Mesothelial cell of epicardium (in vitro differentiated cells): ENCODE data around the gene SPDEF. TPM values are rescaled to one million over a fixed set of nuclear protein-coding genes. Genes with fewer than 3 reads are reported as not detected.

Source experiments
- DNase-seq, 2 experiments: peaks; one replicate each; pipeline ENCODE4 v3.0.0; 2021; ENCODE audit warnings: low spot score in 2 of 2; ENCODE audit not compliant: unreplicated experiment in 2 of 2
- H3K27ac Mint-ChIP-seq: 2 replicates; pipeline ENCODE4 v1.8.0; 2021; ENCODE audit warnings: mixed read lengths
- H3K27me3 Mint-ChIP-seq: 2 replicates; pipeline ENCODE4 v1.8.0; 2021; ENCODE audit warnings: low read depth, mixed read lengths
- H3K36me3 Mint-ChIP-seq: 2 replicates; pipeline ENCODE4 v1.8.0; 2021; ENCODE audit warnings: mixed read lengths
- H3K4me1 Mint-ChIP-seq: 2 replicates; pipeline ENCODE4 v1.8.0; 2021; ENCODE audit warnings: mixed read lengths
- H3K4me3 Mint-ChIP-seq: 2 replicates; pipeline ENCODE4 v1.8.0; 2021; ENCODE audit warnings: mild to moderate bottlenecking, moderate library complexity, mixed read lengths
- H3K9me3 Mint-ChIP-seq: 2 replicates; pipeline ENCODE4 v1.8.0; 2021; ENCODE audit warnings: mixed read lengths
- CTCF ChIP-seq: fragments of 200-600 bp; sonication (generic); IDR thresholded peaks from one replicate; pipeline ENCODE4 v1.5.0; 2021; ENCODE audit warnings: antibody characterized with exemption; ENCODE audit not compliant: unreplicated experiment
- total RNA-seq: library from RNA; stranded (reverse); gene quantifications from 3 replicates; pipeline ENCODE4 v1.2.1, GENCODE V29; 2021

SPDEF gene
- total RNA-seq, 1 donor from 2014 or later: 0.34 TPM

GRCh38 chr6:34493344-34493743, 62.8 kb downstream of the SPDEF start:
- no peak for DNase-seq
- no peak for TF ChIP-seq CTCF

DNA sequence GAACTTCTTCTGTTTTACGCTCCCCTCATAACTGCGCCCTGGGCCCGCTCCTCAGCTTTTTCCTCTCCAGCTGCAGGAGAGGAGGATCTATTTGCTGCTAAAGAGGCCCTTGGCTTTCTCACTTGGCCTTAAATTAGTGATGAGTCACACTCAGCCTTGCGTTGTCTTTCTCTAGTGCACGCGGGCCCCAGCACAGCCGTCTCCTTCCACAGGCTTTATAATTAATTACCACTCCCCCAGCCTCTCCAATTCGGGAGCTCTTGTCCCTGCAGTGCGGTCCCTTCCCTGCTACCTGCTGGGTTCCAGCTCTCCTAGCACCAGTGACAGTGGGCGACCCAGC, 65.1 kb downstream of the SPDEF start:
- Mint-ChIP-seq H3K4me3 (no peak overlapping the region), H3K27me3 (no peaks in the 10 kb centered on the region), H3K9me3 (no peaks in the 10 kb centered on the region), H3K4me1 (peaks cover 8% of the 10 kb centered on the region), H3K27ac (peak overlapping the region; percentile 44), H3K36me3 (no peaks in the 10 kb centered on the region)
- TF ChIP-seq CTCF: no peak
- DNase-seq: no peak

More at GRCh38 chr6:34493344-34493743, 62.8 kb downstream of the SPDEF start:
- Mint-ChIP-seq H3K4me3 (no peak overlapping the region), H3K27ac (no peak overlapping the region), H3K36me3 (no peaks in the 10 kb centered on the region), H3K27me3 (no peaks in the 10 kb centered on the region), H3K4me1 (peaks cover 8% of the 10 kb centered on the region), H3K9me3 (no peaks in the 10 kb centered on the region)

GRCh38 chr6:34490390-34491090, 65.6 kb downstream of the SPDEF start:
- peak overlapping the region; percentile 44 for H3K27ac Mint-ChIP-seq
- peaks cover 8% of the 10 kb centered on the region for H3K4me1 Mint-ChIP-seq
- no peak for DNase-seq
- no peak for TF ChIP-seq CTCF
- H3K27me3 Mint-ChIP-seq: no peaks in the 10 kb centered on the region
- H3K9me3 Mint-ChIP-seq: no peaks in the 10 kb centered on the region
- H3K36me3 Mint-ChIP-seq: no peaks in the 10 kb centered on the region
- no peak overlapping the region for H3K4me3 Mint-ChIP-seq

GRCh38 chr6:34489207-34489805, 66.8 kb downstream of the SPDEF start:
- Mint-ChIP-seq H3K36me3 (no peaks in the 10 kb centered on the region), H3K9me3 (no peaks in the 10 kb centered on the region), H3K4me3 (no peak overlapping the region), H3K27ac (no peak overlapping the region), H3K27me3 (no peaks in the 10 kb centered on the region), H3K4me1 (peaks cover 10% of the 10 kb centered on the region)
- DNase-seq: no peak
- no peak for TF ChIP-seq CTCF

Other genes with a start within 250 kb of the SPDEF start
- gene NUDT3, start 163.7 kb downstream of the SPDEF start, total RNA-seq: 32.7 to 33.3 TPM (median 33.2 TPM) in 3 replicates
- 1,317 to 1,425 TPM (median 1,369 TPM) in 3 replicates for gene RPS10, start 130.3 kb downstream of the SPDEF start, total RNA-seq
- 3.3 to 4.5 TPM (median 3.6 TPM) in 3 replicates for gene PACSIN1, start 90.3 kb downstream of the SPDEF start, total RNA-seq
- gene ILRUN, start 140.4 kb upstream of the SPDEF start, total RNA-seq: 55.6 to 61.0 TPM (median 59.4 TPM) in 3 replicates
- gene SNRPC, start 201.2 kb upstream of the SPDEF start, total RNA-seq: 112 to 113 TPM (median 113 TPM) in 3 replicates
- 14.6 to 14.9 TPM (median 14.7 TPM) in 3 replicates for gene BLTP3A, start 235.8 kb upstream of the SPDEF start, total RNA-seq